AG09309 (cell line): ENCODE results near the gene SMARCA2.

Source experiments
- DNase-seq: peaks from one replicate; pipeline ENCODE4 v3.0.0-alpha.2; 2010; ENCODE audit warnings: low read depth
- H3K4me3 ChIP-seq: 2 replicates; pipeline ENCODE4 v1.5.1; 2011; ENCODE audit warnings: mild to moderate bottlenecking, low read depth, low read length, moderate library complexity; ENCODE audit not compliant: control insufficient read depth
- TF ChIP-seq, protein P1 (sequence below): IDR thresholded peaks from 2 replicates; pipeline ENCODE4 v1.5.1; 2011; ENCODE audit warnings: mild to moderate bottlenecking, low read depth, low read length, inconsistent platforms; ENCODE audit not compliant: insufficient read depth, control insufficient read depth; ENCODE audit errors: missing control alignments

The SMARCA2 gene

DNA sequence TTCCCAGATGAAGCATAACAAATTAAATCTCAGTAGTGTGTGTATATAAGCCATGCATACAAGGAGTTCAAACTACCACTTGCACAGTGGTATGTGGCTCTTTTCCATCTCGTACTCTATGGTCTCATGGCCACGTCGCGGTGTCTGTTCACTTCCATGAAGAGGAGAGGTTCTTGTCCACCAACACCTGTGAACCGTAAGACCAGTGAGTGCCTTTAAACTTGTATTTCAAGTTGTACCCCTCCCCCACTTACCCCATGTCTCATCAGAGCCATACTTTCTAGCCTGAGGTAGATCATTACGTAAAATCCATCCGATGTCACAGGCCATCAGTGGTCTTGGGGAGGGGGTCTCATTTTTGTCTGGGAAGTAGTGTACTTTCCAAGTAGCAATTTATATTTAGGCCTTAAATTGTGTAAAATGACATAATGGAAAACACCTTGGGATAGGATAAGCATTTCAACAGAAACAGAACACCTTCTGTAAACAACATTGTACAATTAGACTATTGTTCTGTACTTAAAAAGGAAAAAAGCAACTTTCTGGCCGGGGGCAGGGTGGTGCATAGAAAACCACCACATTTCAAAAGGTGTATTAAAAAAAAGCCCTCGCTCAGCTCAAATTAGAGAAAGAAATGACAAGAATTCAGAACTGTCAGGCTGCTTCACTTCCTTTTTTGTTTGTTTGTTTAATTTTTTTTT is 163.0 kb downstream of the SMARCA2 start:
- no peak for DNase-seq
- TF ChIP-seq, protein P1, sequence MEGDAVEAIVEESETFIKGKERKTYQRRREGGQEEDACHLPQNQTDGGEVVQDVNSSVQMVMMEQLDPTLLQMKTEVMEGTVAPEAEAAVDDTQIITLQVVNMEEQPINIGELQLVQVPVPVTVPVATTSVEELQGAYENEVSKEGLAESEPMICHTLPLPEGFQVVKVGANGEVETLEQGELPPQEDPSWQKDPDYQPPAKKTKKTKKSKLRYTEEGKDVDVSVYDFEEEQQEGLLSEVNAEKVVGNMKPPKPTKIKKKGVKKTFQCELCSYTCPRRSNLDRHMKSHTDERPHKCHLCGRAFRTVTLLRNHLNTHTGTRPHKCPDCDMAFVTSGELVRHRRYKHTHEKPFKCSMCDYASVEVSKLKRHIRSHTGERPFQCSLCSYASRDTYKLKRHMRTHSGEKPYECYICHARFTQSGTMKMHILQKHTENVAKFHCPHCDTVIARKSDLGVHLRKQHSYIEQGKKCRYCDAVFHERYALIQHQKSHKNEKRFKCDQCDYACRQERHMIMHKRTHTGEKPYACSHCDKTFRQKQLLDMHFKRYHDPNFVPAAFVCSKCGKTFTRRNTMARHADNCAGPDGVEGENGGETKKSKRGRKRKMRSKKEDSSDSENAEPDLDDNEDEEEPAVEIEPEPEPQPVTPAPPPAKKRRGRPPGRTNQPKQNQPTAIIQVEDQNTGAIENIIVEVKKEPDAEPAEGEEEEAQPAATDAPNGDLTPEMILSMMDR = no peak
- H3K4me3 ChIP-seq = no peak overlapping the region

DNA sequence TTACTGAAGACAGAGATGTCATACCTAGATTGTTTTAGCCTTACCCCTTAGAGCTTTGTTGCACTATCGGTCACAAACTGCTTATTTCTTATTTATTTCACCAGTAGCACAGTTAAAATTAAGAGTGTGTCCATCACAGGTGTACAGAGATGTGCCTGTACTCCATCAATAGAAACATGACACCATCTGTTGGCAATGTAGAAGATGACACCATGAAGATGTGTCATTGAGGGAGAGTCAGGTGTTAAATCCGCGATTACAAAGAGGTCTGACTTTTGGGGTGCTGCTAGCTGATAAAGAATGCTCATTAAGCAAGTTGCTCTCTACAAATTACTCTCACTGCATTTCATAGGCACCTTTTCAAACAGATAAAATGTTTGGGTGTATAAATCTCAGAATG is 164.4 kb downstream of the SMARCA2 start:
- no peak for DNase-seq
- no peak overlapping the region for H3K4me3 ChIP-seq
- TF ChIP-seq, protein P1 = no peak

DNA sequence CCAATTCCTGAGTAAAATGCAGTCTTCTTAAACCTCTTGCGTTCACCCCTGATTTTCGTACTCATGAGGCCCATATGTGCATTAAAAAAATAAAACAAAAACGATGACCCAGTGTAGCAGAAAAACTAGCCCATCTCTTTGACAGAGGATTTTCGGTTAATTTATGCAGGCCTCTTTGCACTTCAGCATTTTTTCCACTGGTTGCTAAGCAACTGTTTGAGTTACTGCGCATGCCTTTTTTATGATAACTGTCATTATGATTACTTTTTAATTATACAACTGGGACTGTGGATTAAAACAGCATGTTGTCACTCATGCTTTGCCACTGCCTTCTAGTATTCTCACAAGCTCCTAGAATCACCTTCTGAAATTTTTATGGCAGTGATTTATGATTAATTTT is 165.0 kb downstream of the SMARCA2 start:
- no peak for DNase-seq
- no peak overlapping the region for H3K4me3 ChIP-seq
- TF ChIP-seq, protein P1 = no peak

DNA sequence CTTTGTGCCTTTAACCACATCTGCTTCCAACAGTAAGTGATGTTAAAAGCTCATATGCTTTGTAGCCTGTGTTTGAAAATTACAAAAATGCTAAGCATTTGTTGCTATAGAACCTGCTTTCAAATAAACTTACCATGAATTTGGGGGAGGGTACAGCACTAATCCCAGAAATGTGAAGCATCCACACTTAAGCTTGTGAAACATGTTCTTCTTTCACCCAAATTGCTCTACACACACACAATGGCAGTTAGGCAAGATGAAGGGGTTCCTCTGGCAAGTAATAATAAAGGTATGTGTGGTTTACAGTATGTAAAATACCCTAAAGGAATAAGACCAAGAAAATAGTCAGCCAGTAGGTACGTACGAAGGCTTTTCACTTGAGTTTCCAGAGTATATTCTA is 165.6 kb downstream of the SMARCA2 start:
- no peak overlapping the region for H3K4me3 ChIP-seq
- no peak for DNase-seq
- TF ChIP-seq, protein P1 = no peak

DNA sequence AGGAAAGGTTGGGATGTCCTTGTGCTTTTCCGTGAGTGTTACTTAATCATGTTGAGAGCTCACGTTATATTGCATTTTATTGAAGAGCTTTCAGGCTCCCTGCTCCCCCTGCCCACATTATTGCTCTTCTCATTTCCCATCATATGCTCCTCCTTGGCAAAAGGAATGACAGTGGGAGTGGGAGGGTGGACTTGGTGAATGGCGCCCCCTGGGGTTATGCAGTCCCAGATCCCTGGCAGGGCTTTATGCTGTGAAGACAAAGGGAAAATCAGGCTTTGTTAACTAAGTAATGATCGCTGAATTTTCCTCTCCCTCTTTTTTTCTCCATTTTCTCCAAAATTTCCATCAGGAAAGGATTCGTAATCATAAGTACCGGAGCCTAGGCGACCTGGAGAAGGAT is 166.6 kb downstream of the SMARCA2 start:
- TF ChIP-seq, protein P1 = peak; percentile 68
- H3K4me3 ChIP-seq = no peak overlapping the region
- no peak for DNase-seq

DNA sequence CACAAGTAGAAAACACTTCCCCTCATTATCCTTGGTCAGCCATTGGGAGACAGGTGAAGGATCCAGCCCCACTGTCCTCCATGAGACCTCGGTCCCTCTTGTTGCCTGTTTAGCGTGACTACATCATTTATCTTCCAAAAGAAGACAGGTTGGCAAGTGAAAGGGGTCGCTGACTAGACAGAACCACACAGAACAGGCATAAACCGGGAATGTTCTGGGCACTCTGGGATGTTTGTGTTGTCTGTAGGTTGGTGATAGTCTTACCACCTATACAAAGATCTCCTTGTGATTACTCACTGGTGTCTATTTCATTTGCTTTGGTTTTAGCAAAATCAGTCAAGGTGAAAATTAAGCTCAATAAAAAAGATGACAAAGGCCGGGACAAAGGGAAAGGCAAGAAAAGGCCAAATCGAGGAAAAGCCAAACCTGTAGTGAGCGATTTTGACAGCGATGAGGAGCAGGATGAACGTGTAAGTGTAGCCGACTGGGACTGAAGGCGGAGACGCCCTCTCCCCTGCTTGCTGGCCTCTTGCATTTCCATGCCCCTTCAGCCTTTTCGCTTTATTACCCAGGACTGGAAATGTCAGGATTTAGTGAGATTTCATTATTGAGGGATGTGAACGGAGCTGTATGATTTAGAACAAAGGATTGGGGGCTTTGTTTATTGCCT is 175.9 kb downstream of the SMARCA2 start:
- no peak overlapping the region for H3K4me3 ChIP-seq
- TF ChIP-seq, protein P1 = no peak
- DNase-seq = no peak

DNA sequence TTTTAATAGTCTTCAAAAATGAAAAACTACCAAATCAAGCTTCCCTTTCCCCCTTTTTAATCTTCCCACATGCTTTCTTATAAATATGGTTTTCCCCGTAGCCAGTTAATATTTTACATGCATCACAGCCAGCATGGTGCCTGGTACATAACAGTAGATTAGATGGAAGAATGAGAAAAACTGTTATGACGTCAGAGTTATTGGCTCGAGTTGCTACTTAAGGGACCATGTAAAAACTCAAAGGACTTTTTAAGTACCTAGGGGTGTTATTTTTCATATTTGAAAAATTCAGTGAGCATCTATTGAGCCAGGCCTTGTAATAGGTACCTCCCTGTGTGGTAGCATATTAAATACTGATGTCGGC is 176.4 kb downstream of the SMARCA2 start:
- DNase-seq = no peak
- TF ChIP-seq, protein P1 = no peak
- no peak overlapping the region for H3K4me3 ChIP-seq
